ENCODE data around the gene PSTPIP2. TPM values are rescaled to one million over a fixed set of nuclear protein-coding genes. Genes with fewer than 3 reads are reported as not detected.

The PSTPIP2 gene
- total RNA-seq, 2 experiments from 2014 or later, result 9.4 to 9.7 TPM

DNA sequence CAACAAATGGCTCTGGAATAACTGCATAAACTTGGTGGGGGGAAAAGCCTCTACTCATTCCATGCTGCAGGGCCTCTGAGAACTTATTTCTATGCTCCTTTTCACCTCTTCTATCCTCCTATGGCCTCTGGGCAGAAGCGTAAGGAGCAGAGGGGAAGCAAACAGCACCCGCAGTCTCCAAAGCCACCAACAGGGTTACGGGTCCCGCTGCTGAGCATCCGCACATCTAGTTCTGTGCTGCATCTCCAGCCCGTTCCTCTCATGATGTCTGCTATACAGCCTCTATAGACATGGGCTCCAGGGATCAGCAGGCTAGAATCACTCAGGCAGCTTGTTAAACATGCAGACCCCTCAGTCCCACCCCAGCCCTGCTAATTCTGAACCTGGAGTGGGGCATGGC lies 25.9 kb downstream of the PSTPIP2 start:
- CTCF ChIA-PET, result interaction anchor here (0.9 kb wide), 1 partner anchor 8 kb away, joined by 3 read pairs; no protein-coding TSS in a partner anchor
- Mint-ChIP-seq H3K4me1 (peaks cover 24% of the 10 kb centered on the region), H3K9me3 (peaks cover 5% of the 10 kb centered on the region), H3K27ac (no peak overlapping the region), H3K36me3 (ENCODE audit: low read depth) (peaks cover 3% of the 10 kb centered on the region), H3K4me3 (no peak overlapping the region), H3K27me3 (no peaks in the 10 kb centered on the region)
- POLR2A ChIA-PET, result no interaction called here
- no peak for DNase-seq

DNA sequence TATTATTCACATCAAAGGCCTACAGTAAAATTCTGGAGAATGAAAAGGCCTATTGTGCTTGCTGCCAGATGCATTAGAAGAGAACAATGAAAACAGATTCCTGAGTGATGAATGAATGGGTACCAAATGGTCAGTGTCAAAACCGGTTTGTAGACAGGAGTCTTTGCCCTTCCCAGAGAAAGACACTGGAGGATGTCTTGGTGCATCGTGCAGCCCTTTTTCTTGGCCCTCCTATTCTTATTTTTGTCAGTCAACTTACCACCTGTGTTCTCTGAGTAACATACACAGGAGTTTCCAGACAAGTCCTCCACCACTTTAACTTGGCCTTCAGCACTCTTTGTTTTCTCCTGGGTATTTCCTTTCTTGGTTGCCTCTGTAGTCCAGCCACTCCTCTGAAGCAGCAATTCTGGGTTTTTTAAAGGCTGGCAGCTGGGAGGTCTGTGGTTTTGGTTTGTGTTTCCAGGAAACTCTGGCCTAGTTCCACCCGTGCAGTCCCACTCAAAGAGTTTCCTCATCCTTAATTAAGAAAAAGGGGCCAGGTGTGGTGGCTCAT lies 29.4 kb downstream of the PSTPIP2 start:
- Mint-ChIP-seq H3K9me3 (peaks cover 5% of the 10 kb centered on the region), H3K36me3 (ENCODE audit: low read depth) (peaks cover 11% of the 10 kb centered on the region), H3K27ac (peak overlapping the region; percentile 65), H3K4me3 (peak overlapping the region; percentile 14), H3K4me1 (peaks cover 40% of the 10 kb centered on the region), H3K27me3 (no peaks in the 10 kb centered on the region)
- POLR2A ChIA-PET, result no interaction called here
- peak; percentile 34 for DNase-seq
- CTCF ChIA-PET, result interaction anchor here (0.8 to 1.0 kb wide), 2 partner anchors 13 to 43 kb away, joined by 3 read pairs; no protein-coding TSS in a partner anchor

DNA sequence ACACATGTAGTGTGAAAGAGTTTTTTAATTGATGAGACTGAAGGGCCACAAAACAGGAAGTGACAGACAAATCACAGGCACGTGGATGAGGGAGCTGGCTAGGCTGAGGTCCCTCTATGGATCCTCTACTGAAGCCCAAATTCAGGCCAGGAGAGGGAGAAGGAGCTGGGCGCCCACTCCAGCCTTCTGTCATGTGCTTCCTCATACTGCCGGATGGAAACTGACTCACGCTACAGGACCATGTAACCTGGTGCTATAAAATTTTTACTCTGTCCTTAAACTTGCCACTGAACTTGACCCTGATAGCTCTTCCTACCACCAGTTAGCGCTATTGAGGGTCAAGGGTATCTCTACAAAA lies 31.3 kb downstream of the PSTPIP2 start:
- Mint-ChIP-seq H3K4me1 (peaks cover 40% of the 10 kb centered on the region), H3K4me3 (no peak overlapping the region), H3K27me3 (no peaks in the 10 kb centered on the region), H3K36me3 (ENCODE audit: low read depth) (peaks cover 14% of the 10 kb centered on the region), H3K9me3 (peaks cover 5% of the 10 kb centered on the region), H3K27ac (peak overlapping the region; percentile 55)
- DNase-seq, result no peak
- ChIA-PET POLR2A (interaction anchor here (1.0 kb wide), 1 partner anchor 15 kb away, joined by 4 read pairs; no protein-coding TSS in a partner anchor), CTCF (interaction anchor here (0.9 to 1.5 kb wide), 5 partner anchors 10 to 66 kb away, joined by 3 to 4 read pairs (median 4); no protein-coding TSS in a partner anchor)

DNA sequence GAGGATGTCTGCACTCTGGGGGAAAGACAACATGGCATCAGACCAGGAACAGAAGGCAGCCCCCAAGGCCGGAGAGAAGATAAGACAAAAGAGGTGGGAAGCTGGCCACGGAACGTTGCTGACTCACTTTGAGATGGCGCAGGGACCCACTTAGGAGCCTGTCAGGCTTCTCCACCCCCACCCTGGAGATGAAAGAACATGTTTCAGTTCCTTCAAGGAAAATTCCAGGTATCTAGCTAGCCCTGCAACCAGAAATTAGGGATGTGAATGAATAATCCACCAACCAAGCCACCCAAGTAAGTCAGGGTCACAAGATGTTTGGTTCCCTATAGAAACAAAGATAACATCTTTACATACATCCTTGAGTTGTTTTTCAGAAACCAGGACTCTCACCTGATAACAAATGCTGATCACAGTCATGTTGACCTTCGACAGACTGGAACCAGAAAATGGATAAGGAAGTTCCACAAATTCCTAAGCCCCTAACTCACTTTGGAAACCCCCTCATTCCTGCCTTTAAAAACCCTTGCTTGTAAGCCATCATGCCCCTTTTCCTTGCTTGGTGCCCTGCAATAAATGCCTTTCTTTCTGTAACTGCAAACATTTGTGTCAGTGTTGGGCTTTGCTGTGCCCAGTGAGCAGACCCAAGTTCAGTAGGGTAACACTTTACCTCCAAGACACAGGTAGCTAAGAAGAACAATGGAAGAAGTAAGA lies 31.9 kb downstream of the PSTPIP2 start:
- Mint-ChIP-seq H3K36me3 (ENCODE audit: low read depth) (peaks cover 14% of the 10 kb centered on the region), H3K27ac (peak overlapping the region; percentile 55), H3K4me3 (no peak overlapping the region), H3K27me3 (no peaks in the 10 kb centered on the region), H3K9me3 (peaks cover 3% of the 10 kb centered on the region), H3K4me1 (peaks cover 40% of the 10 kb centered on the region)
- ChIA-PET CTCF (interaction anchor here (0.9 to 1.5 kb wide), 3 partner anchors 11 to 66 kb away, joined by 4 read pairs; no protein-coding TSS in a partner anchor), POLR2A (interaction anchor here (1.0 kb wide), 1 partner anchor 15 kb away, joined by 4 read pairs; no protein-coding TSS in a partner anchor)
- DNase-seq, result no peak

DNA sequence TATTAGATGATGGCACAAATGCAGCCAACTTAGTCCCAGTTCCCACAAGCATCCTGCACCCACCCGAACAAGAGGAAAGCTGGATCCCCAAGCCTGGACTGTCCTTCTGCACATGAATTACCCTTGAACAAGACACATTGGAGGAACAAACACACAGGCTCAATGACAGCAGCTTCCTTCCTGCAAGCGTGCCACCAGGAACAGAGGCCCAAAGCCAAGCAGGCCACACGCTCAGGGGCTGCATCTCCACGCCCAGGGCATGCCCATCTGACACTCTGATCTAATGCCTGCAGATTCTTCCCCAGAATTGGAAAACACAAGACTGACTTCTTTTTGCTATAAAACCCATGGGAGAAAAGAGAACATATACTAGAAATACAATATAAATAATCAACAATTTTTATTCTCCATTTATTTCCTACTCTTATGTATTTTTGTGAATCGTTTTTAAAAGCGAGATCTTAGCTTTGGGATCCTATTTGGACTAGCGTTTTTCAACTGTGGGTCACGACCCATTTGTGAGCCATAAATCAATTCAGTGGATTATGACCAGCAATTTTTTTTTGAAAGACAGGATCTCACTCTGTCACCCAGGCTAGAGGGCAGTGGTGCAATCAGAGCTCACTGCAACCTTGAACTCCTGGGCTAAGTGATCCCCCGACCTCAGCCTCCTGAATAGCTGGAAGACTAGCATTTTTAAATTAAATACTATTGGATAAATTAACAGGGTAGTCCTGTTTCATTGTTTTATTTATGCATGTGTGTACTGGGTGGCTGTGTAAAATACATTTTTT lies 34.4 kb downstream of the PSTPIP2 start:
- no peaks in the 10 kb centered on the region for H3K9me3 Mint-ChIP-seq
- H3K4me3 Mint-ChIP-seq, result no peak overlapping the region
- POLR2A ChIA-PET, result no interaction called here
- DNase-seq, result no peak
- no peaks in the 10 kb centered on the region for H3K27me3 Mint-ChIP-seq
- peaks cover 13% of the 10 kb centered on the region for H3K36me3 Mint-ChIP-seq (ENCODE audit: low read depth)
- no peak overlapping the region for H3K27ac Mint-ChIP-seq
- peaks cover 29% of the 10 kb centered on the region for H3K4me1 Mint-ChIP-seq
- CTCF ChIA-PET, result no interaction called here

DNA sequence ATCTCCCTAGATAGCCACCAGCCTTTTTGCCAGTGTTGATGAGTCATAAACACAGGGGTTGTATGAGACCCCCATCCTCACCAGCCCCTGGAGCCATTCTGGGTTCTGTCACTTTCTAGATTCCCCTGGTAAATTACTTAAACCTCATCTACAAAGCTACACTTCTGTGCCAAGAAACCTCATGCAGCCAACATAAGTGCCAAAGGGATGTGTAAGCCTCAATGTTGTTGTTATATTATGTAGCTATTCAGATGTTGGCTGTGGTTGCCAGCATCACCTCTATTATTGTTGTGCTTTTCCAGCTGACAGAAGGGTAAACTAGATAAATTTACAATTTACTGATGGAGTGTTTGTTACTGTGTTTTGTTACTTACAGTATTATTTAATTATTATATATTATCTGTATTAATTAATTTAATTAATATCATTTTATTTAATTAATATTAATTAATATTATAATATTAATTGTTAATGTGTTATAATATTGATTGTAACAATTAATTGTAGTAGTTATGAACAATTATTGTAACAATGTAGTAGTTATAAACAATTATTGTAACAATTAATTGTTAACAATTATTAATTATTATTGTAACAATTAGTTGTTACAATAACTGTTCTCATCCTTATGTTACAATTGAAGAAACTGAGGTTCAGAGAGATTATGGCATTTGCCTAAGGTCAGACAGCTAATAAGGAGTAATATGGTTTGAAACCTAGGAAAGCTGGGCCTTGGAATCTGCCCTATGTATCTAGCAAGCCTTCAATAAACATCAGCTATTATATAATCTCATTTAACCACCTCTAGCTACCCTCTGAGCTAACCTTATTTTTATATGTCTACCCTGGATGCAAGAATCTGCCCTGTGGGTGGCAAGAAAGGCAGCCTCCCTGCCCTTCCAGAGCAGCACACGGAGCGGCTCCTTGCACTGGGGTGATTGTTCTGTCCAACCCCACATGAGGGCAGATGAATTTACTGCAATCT lies 36.1 kb downstream of the PSTPIP2 start:
- CTCF ChIA-PET, result interaction anchor here (0.6 kb wide), 1 partner anchor 100 kb away, joined by 3 read pairs; no protein-coding TSS in a partner anchor
- Mint-ChIP-seq H3K4me1 (peaks cover 16% of the 10 kb centered on the region), H3K27ac (no peak overlapping the region), H3K9me3 (no peaks in the 10 kb centered on the region), H3K36me3 (ENCODE audit: low read depth) (peaks cover 13% of the 10 kb centered on the region), H3K27me3 (no peaks in the 10 kb centered on the region), H3K4me3 (no peak overlapping the region)
- POLR2A ChIA-PET, result no interaction called here
- DNase-seq, result no peak

DNA sequence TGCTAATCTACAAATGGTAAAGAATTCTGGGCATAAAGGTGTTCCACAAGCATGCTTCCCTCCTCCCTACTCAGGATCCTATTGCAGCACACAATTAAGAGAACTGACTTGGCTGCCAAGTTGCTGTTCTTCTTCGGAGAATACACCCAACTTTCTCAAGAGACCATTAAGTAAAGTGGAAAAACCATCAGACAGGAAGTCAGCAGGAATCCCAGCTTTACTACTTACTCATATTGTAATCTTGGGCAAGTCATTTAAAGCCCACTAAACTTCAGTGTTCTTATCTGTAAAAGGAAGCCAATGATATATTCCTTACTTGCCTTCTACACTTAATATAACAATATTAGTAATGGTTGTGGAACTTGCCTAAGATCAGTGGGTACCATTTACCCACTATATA lies 37.8 kb downstream of the PSTPIP2 start:
- no peak for DNase-seq
- Mint-ChIP-seq H3K4me1 (peaks cover under 1% of the 10 kb centered on the region), H3K27me3 (peaks cover 3% of the 10 kb centered on the region), H3K27ac (no peak overlapping the region), H3K36me3 (ENCODE audit: low read depth) (peaks cover 5% of the 10 kb centered on the region), H3K9me3 (no peaks in the 10 kb centered on the region), H3K4me3 (no peak overlapping the region)
- ChIA-PET POLR2A (no interaction called here), CTCF (interaction anchor here (0.8 to 1.4 kb wide), 2 partner anchors 60 to 138 kb away, joined by 3 to 4 read pairs; no protein-coding TSS in a partner anchor)

DNA sequence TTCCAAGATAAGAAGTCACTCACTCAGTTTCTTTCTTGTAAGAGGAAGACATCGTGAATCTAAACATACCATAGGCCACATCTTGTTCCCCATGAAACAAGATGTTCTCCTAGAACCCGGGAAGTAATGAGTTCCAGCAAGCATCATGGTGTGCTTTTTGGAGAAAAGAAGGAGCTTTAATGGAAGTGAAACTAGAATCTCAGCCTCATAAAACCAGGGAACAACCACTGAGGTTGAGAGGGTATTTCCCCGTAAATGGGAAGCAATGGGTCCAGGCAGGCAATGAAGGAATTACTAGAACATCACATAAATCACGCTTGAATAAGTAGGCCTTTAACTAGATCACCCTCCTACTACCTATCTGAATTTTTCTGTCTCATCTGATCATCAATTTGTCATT lies 40.3 kb downstream of the PSTPIP2 start:
- ChIA-PET POLR2A (no interaction called here), CTCF (no interaction called here)
- Mint-ChIP-seq H3K27me3 (peaks cover 16% of the 10 kb centered on the region), H3K27ac (no peak overlapping the region), H3K36me3 (ENCODE audit: low read depth) (peaks cover 8% of the 10 kb centered on the region), H3K4me1 (peaks cover 13% of the 10 kb centered on the region), H3K9me3 (no peaks in the 10 kb centered on the region), H3K4me3 (no peak overlapping the region)
- no peak for DNase-seq

DNA sequence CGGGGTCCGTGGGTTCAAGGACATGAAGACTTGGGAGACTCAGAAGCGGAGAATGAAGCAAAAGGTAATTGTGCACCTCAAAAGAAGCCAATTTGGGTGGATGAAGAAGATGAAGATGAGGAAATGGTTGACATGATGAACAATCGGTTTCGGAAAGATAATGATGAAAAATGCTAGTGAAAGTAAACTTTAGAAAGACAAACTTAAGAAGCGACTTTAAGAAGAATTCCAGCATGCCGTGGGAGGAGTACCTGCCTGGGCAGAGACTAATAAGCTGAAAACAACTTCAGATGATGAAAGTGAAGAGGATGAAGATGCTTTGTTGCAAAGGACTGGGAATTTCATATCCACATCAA lies 43.5 kb downstream of the PSTPIP2 start:
- POLR2A ChIA-PET, result no interaction called here
- peaks cover 6% of the 10 kb centered on the region for H3K36me3 Mint-ChIP-seq (ENCODE audit: low read depth)
- CTCF ChIA-PET, result no interaction called here
- H3K9me3 Mint-ChIP-seq, result no peaks in the 10 kb centered on the region
- peaks cover 13% of the 10 kb centered on the region for H3K4me1 Mint-ChIP-seq
- H3K27me3 Mint-ChIP-seq, result peaks cover 19% of the 10 kb centered on the region
- no peak for DNase-seq
- peak overlapping the region; percentile 57 for H3K27ac Mint-ChIP-seq
- peak overlapping the region; percentile 81 for H3K4me3 Mint-ChIP-seq

DNA sequence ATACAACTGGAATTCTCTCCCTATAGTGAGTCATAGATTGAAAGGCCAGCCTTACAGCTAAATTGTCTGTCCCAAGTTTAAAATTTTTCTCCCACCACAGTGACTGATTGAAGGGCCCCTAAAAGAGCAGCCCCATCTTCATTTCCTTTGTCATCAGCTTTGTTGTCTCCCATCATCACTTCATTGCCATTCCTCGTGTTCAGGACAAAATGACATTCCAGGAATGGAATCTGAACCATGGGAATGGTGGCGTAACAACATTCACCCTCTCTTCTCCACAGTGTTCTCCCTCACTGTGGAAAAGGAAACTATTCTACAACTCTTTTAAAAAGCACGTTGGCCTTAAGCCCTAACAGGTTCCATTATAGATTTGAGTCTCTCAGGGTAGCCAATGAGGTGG lies 52.1 kb downstream of the PSTPIP2 start:
- DNase-seq, result no peak
- CTCF ChIA-PET, result interaction anchor here (0.6 kb wide), 1 partner anchor 48 kb away, joined by 3 read pairs; no protein-coding TSS in a partner anchor
- Mint-ChIP-seq H3K9me3 (no peaks in the 10 kb centered on the region), H3K27ac (no peak overlapping the region), H3K27me3 (peaks cover 3% of the 10 kb centered on the region), H3K36me3 (ENCODE audit: low read depth) (no peaks in the 10 kb centered on the region), H3K4me3 (no peak overlapping the region), H3K4me1 (no peaks in the 10 kb centered on the region)
- POLR2A ChIA-PET, result no interaction called here

DNA sequence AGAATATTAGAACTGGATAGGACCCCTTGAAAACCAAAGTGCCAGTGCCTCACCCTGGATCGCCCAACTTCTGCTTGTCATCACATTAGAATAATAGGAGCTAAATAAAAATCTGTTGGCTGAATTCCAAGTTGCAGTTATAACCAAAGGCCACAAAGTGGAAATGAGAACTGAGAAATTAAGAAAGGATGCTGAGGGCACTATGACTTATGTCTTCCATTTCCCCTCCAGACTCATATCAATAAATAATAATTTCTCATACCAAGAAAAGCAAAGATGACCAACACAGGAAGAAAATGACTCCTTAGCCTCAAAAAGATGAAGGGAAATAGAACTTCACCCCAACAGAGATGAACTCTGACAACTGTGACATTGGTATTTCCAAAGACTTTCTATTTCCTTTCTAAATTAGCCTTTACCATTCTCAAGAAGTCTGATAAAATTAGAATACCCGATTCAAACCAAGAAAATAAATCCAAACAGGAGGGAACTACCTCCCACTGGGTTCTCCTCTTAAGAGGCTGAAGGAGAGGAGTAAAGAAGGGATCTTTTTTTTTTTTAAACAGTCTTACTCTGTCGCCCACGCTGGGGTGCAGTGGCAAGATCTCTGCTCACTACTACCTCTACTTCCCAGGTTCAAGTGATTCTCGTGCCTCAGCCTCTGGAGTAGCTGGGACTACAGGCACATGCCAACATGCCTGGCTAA lies 58.4 kb downstream of the PSTPIP2 start:
- CTCF ChIA-PET, result no interaction called here
- POLR2A ChIA-PET, result no interaction called here
- Mint-ChIP-seq H3K27ac (no peak overlapping the region), H3K36me3 (ENCODE audit: low read depth) (no peaks in the 10 kb centered on the region), H3K4me1 (peaks cover 10% of the 10 kb centered on the region), H3K9me3 (no peaks in the 10 kb centered on the region), H3K27me3 (peaks cover 3% of the 10 kb centered on the region), H3K4me3 (no peak overlapping the region)
- DNase-seq, result no peak

DNA sequence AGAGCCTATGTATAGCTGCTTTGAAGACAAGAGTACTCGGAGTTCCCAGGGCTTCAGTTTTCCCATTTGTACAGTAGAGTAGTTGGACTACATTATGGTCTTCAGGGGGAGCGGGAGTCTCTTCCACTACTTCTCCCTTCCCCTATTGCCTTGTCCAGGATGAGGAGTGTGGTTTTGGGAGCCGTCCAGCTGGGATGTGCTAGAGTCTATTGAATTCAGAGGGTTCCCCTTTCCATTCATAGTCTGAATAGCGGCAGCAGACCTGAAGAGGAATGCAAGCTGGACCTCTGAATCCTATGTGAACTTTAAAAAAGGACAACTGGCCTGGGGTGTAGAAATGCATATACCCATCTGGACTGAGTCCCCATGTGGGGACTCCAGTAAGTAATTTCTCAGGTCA lies 61.4 kb downstream of the PSTPIP2 start:
- H3K27ac Mint-ChIP-seq, result no peak overlapping the region
- ChIA-PET POLR2A (no interaction called here), CTCF (interaction anchor here (1.4 kb wide), 2 partner anchors 16 to 31 kb away, joined by 3 read pairs; no protein-coding TSS in a partner anchor)
- no peaks in the 10 kb centered on the region for H3K36me3 Mint-ChIP-seq (ENCODE audit: low read depth)
- H3K4me3 Mint-ChIP-seq, result no peak overlapping the region
- H3K27me3 Mint-ChIP-seq, result no peaks in the 10 kb centered on the region
- H3K9me3 Mint-ChIP-seq, result no peaks in the 10 kb centered on the region
- no peak for DNase-seq
- H3K4me1 Mint-ChIP-seq, result peaks cover 10% of the 10 kb centered on the region
